Measurements from ENCODE around the gene WNT4. TPM values are rescaled to one million over a fixed set of nuclear protein-coding genes. Genes with fewer than 3 reads are reported as not detected.

Gene WNT4
- total RNA-seq, 4 donors from 2014 or later, result 0.19 to 0.33 (median 0.29) TPM; not detected in 1

DNA sequence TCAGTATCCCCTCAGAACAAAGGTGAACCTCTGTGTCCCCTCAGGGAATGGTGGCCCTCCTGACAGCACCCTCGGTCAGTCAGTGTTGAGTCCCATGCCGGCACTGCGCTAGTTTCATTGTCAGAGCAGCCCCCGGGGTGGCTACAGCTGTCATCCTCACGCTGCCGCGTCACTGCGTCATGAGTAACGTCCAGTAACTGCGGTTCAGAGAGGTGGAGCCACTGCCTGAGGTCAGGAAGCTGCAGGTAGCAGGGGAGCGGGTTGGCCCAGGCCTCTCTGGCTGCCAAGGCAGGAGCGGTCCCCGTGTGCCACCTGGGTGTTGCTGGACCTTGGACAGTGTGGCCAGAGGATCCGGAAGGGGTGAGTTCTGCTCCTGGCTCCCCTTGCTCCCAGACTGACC, 20.2 kb upstream of the WNT4 start:
- Histone ChIP-seq H3K27me3 (no peaks in the 10 kb centered on the region), H3K4me3 (no peak overlapping the region), H3K36me3 (no peaks in the 10 kb centered on the region), H3K27ac (replicated peaks in 1 of 4) (no peak overlapping the region), H3K9me3 (no peaks in the 10 kb centered on the region), H3K4me1 (peaks cover 0 to 6% (median 0%) of the 10 kb centered on the region in 4 donors)
- TF ChIP-seq POLR2A (IDR thresholded peaks at IDR 0.05; ENCODE audit: low read depth) (no peak), EP300 (IDR thresholded peaks at IDR 0.05) (no peak), CTCF (IDR thresholded peaks at IDR 0.05) (no peak), POLR2AphosphoS5 (IDR thresholded peaks at IDR 0.05) (no peak)
- WGBS, result 90% methylated on average over 11 of the region's 14 CpGs
- DNase-seq (ENCODE audit: extremely low spot score), result no peak
- intact Hi-C loops (cut with DNase I), result no loop called here

DNA sequence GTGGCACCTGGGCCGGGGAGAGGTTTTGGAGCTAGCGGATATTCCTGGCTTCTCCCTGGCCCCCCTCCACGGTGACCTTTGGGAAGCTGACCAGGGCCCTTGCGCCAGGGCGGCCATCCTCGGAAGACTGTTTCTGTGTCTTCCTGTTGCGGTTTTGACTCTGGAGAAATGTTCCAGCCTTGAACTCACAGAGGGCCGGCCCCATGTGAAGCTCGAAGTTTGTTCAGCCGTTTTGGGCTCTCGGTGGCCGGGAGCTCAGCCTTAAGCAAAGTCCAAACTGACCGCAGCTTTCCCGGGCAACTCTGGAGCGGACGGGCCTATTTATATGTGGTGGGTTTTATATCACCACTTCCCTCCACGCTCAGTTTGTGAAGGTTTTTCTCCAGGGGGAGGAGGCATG, 17.0 kb upstream of the WNT4 start:
- intact Hi-C loops (cut with DNase I), result no loop called here
- H3K27ac ChIP-seq (replicated peaks in 1 of 4), result no peak overlapping the region
- WGBS, result 95% methylated on average over 10 of the region's 17 CpGs

GRCh38 chr1:22158654-22159053, 15.8 kb upstream of the WNT4 start:
- Histone ChIP-seq H3K4me3 (no peak overlapping the region), H3K27ac (replicated peaks in 1 of 4) (no peak overlapping the region), H3K36me3 (no peaks in the 10 kb centered on the region), H3K9me3 (no peaks in the 10 kb centered on the region), H3K4me1 (peaks cover 0 to 3% (median 0%) of the 10 kb centered on the region in 4 donors), H3K27me3 (no peaks in the 10 kb centered on the region)
- no peak for TF ChIP-seq POLR2A (IDR thresholded peaks at IDR 0.05; ENCODE audit: low read depth)
- TF ChIP-seq EP300 (IDR thresholded peaks at IDR 0.05), result no peak
- TF ChIP-seq CTCF (IDR thresholded peaks at IDR 0.05), result no peak
- no peak for TF ChIP-seq POLR2AphosphoS5 (IDR thresholded peaks at IDR 0.05)
- no peak for DNase-seq (ENCODE audit: extremely low spot score)
- intact Hi-C loops (cut with DNase I), result no loop called here
- WGBS, result 94% methylated on average over 4 of the region's 4 CpGs

More for the DNA sequence above, 17.0 kb upstream of the WNT4 start:
- Histone ChIP-seq H3K4me1 (peaks cover 0 to 6% (median 0%) of the 10 kb centered on the region in 4 donors), H3K9me3 (no peaks in the 10 kb centered on the region), H3K36me3 (no peaks in the 10 kb centered on the region), H3K27me3 (no peaks in the 10 kb centered on the region), H3K4me3 (no peak overlapping the region)
- no peak for TF ChIP-seq POLR2AphosphoS5 (IDR thresholded peaks at IDR 0.05)
- no peak for TF ChIP-seq CTCF (IDR thresholded peaks at IDR 0.05)
- TF ChIP-seq POLR2A (IDR thresholded peaks at IDR 0.05; ENCODE audit: low read depth), result no peak
- no peak for TF ChIP-seq EP300 (IDR thresholded peaks at IDR 0.05)
- no peak for DNase-seq (ENCODE audit: extremely low spot score)

- no peaks in the 10 kb centered on the region for H3K27me3 ChIP-seq
- TF ChIP-seq POLR2AphosphoS5 (IDR thresholded peaks at IDR 0.05), result no peak
- no peak for TF ChIP-seq POLR2A (IDR thresholded peaks at IDR 0.05; ENCODE audit: low read depth)
- no peak for TF ChIP-seq EP300 (IDR thresholded peaks at IDR 0.05)
- TF ChIP-seq CTCF (IDR thresholded peaks at IDR 0.05), result no peak
- 93% methylated on average over 6 of the region's 9 CpGs for WGBS
- H3K4me1 ChIP-seq, result no peaks in the 10 kb centered on the region
- no peaks in the 10 kb centered on the region for H3K9me3 ChIP-seq
- no peak overlapping the region for H3K4me3 ChIP-seq
- no peak for DNase-seq (ENCODE audit: extremely low spot score)
- intact Hi-C loops (cut with DNase I), result no loop called here
- H3K27ac ChIP-seq (replicated peaks in 1 of 4), result no peak overlapping the region
- no peaks in the 10 kb centered on the region for H3K36me3 ChIP-seq
Observed at GRCh38 chr1:22157359-22157966, 14.6 kb upstream of the WNT4 start.

DNA sequence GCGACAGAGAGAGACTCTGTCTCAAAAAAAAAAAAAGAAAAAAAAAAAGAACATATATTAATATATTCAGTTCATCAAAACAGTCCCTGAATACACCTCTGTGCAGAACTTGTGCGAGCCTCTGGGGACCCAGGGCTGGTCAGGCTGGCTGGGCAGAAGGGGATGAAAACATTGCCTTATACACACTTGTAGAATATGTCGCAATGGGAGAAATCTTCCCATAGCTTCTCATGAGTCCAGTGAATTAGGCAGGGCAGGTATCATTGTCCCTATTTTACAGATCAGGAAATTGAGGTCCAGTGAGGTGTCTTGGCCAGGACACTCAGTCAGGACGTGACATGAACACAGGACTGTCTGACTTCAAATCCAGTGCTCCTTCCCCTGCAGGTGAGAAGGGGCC, 12.6 kb upstream of the WNT4 start:
- no peak for DNase-seq (ENCODE audit: extremely low spot score)
- Histone ChIP-seq H3K36me3 (no peaks in the 10 kb centered on the region), H3K9me3 (no peaks in the 10 kb centered on the region), H3K27me3 (no peaks in the 10 kb centered on the region), H3K4me1 (no peaks in the 10 kb centered on the region), H3K27ac (replicated peaks in 1 of 4) (no peak overlapping the region), H3K4me3 (no peak overlapping the region)
- TF ChIP-seq POLR2A (IDR thresholded peaks at IDR 0.05; ENCODE audit: low read depth), result no peak
- no peak for TF ChIP-seq POLR2AphosphoS5 (IDR thresholded peaks at IDR 0.05)
- TF ChIP-seq CTCF (IDR thresholded peaks at IDR 0.05), result no peak
- TF ChIP-seq EP300 (IDR thresholded peaks at IDR 0.05), result no peak
- WGBS, result 88% methylated on average over 4 of the region's 4 CpGs
- intact Hi-C loops (cut with DNase I), result no loop called here

All from esophagus muscularis mucosa (tissue), 4 donors.